Calu3 (cell line): ENCODE data around the gene TUBB1. TPM values are rescaled to one million over a fixed set of nuclear protein-coding genes. Genes with fewer than 3 reads are reported as not detected.
A peak's percentile ranks its signal among the peaks of the same experiment; 100 is the strongest.
"Not testable (repeated sequence)": the region's sequence is repeated elsewhere in the genome, so short reads cannot be mapped to it uniquely, and the experiment has no call there.

Experiments
- BruUV-seq: library from RNA; stranded (reverse); fragments of 400-500 nt; replicated peaks from 2 replicates; lab custom pipeline; 2021; lab: Mats Ljungman, UMichigan
- CTCF ChIA-PET: fragments of 300-600 bp; sonication (Branson Sonifier 250); formaldehyde crosslinking; loops from one replicate; lab custom pipeline; 2022; ENCODE audit warnings: antibody characterized with exemption; lab: Charles Lee
- DNase-seq: peaks from one replicate; pipeline ENCODE4 v3.0.0; 2022
- H3K27ac Mint-ChIP-seq: one replicate; pipeline ENCODE4 v1.8.0; 2022; ENCODE audit warnings: mixed read lengths; ENCODE audit not compliant: unreplicated experiment
- H3K27me3 Mint-ChIP-seq: one replicate; pipeline ENCODE4 v1.8.0; 2022; ENCODE audit warnings: mixed read lengths; ENCODE audit not compliant: unreplicated experiment
- H3K36me3 Mint-ChIP-seq: one replicate; pipeline ENCODE4 v1.8.0; 2022; ENCODE audit warnings: mild to moderate bottlenecking, moderate library complexity, mixed read lengths; ENCODE audit not compliant: insufficient read depth, unreplicated experiment
- H3K4me1 Mint-ChIP-seq: one replicate; pipeline ENCODE4 v1.8.0; 2022; ENCODE audit warnings: mild to moderate bottlenecking, low read depth, mixed read lengths; ENCODE audit not compliant: unreplicated experiment
- H3K4me3 Mint-ChIP-seq: one replicate; pipeline ENCODE4 v1.8.0; 2022; ENCODE audit warnings: mild to moderate bottlenecking, low read depth, moderate library complexity, mixed read lengths; ENCODE audit not compliant: unreplicated experiment
- H3K9me3 Mint-ChIP-seq: one replicate; pipeline ENCODE4 v1.8.0; 2022; ENCODE audit warnings: low read depth, mixed read lengths; ENCODE audit not compliant: unreplicated experiment
- intact Hi-C: fragments of 100-400 bp; cut with micrococcal nuclease; formaldehyde crosslinking; loops from one replicate; pipeline ENCODE4 v1.10.0; 2022; ENCODE audit not compliant: unreplicated experiment
- total RNA-seq: library from RNA; stranded (reverse); gene quantifications from 2 replicates; pipeline ENCODE4 v1.2.3, GENCODE V29; 2022
- TF ChIP-seq, protein P1 (sequence below): fragments of 200-600 bp; IDR thresholded peaks from one replicate; pipeline ENCODE4 v1.8.0; 2022; ENCODE audit warnings: antibody characterized with exemption; ENCODE audit not compliant: unreplicated experiment

TUBB1 gene
- total RNA-seq, 1 experiment from 2014 or later, result not detected

DNA sequence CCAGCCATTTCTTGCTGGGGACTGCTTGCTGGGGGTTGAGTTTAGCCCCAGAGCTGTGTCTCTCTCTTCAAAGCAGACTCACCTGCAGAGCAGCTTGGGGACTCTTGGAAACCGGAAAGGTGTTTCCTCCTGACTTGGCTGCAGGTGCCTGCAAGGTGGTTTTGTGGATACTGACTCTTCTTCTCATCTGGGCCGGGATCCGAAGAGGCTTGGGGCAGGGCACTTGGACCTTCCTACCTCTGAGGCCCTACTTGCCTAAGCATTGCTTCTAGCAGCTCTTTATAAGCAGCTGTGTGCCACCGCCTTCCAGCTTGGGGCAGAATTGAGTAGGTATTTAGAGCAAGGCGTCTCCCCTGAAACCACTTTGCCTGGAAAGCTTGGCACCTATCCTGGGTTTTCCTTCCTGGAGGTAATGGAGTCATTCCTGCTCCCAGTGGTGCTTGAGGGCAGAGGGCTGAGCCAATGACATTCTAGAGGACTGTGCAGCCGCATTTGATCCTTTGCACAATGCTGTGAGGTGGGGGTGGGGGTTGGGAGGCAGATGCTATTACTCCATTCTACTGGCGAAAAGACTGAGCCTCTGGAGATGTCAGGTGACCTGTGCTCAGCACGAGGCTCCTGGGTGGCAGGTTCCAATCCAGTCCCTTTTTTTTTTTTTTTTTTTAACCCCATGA lies 8.8 kb upstream of the TUBB1 start:
- Mint-ChIP-seq H3K36me3 (peaks cover 35% of the 10 kb centered on the region), H3K4me1 (peaks cover 43% of the 10 kb centered on the region), H3K27me3 (no peaks in the 10 kb centered on the region), H3K27ac (peak overlapping the region; percentile 60), H3K4me3 (peak overlapping the region; percentile 4), H3K9me3 (no peaks in the 10 kb centered on the region)
- BruUV-seq, result no TSS peak
- no peak for DNase-seq
- TF ChIP-seq, protein P1, sequence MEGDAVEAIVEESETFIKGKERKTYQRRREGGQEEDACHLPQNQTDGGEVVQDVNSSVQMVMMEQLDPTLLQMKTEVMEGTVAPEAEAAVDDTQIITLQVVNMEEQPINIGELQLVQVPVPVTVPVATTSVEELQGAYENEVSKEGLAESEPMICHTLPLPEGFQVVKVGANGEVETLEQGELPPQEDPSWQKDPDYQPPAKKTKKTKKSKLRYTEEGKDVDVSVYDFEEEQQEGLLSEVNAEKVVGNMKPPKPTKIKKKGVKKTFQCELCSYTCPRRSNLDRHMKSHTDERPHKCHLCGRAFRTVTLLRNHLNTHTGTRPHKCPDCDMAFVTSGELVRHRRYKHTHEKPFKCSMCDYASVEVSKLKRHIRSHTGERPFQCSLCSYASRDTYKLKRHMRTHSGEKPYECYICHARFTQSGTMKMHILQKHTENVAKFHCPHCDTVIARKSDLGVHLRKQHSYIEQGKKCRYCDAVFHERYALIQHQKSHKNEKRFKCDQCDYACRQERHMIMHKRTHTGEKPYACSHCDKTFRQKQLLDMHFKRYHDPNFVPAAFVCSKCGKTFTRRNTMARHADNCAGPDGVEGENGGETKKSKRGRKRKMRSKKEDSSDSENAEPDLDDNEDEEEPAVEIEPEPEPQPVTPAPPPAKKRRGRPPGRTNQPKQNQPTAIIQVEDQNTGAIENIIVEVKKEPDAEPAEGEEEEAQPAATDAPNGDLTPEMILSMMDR, result no peak
- CTCF ChIA-PET, result interaction anchor here (0.7 to 0.8 kb wide), 2 partner anchors 20 to 354 kb away, joined by 4 to 13 read pairs; no protein-coding TSS in a partner anchor
- intact Hi-C loops, result no loop called here

DNA sequence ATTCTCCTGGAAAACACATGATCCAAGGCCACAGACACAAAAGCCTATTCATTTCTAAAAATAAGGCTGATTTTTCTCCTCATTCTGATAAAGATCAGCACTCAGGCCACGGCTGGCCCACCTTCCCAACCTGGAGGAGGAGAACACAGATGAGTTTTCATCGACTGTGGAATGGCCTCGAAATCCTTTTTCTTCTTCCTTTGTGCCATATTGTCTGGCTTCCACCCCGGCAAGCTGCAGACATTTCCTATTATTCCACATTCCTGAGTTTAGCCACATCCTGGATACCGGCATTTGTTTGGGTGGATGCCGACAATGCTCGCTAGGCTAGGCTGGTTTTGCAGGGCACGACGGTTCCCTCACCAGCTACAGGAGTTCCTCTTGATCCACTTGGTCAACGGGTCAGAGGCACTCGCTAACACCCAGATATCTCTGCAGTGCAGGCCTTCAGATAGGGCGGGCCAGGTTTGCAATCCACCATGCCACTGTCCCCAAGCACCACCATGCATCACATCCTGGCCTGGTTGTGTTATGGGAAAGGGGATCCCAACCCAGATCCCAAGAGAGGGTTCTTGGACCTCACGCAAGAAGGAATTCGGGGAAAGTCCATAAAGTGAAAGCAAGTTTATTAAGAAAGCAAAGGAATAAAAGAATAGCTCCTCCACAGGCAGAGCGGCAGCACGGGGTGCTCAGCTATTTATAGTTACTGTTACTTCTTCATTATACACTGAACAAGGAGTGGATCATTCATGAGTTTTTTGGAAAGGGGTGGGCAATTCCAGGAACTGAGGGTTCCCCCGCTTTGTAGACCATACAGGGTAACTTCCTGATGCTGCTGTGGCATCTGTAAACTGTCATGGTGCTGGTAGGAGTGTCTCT lies 8.0 kb upstream of the TUBB1 start:
- H3K36me3 Mint-ChIP-seq, result peaks cover 28% of the 10 kb centered on the region
- no peaks in the 10 kb centered on the region for H3K27me3 Mint-ChIP-seq
- intact Hi-C loops, result no loop called here
- H3K4me1 Mint-ChIP-seq, result peaks cover 40% of the 10 kb centered on the region
- H3K27ac Mint-ChIP-seq, result peak overlapping the region; percentile 60
- no peaks in the 10 kb centered on the region for H3K9me3 Mint-ChIP-seq
- DNase-seq, result peak; percentile 73
- H3K4me3 Mint-ChIP-seq, result peak overlapping the region; percentile 4
- no TSS peak for BruUV-seq
- TF ChIP-seq, protein P1, result no peak
- CTCF ChIA-PET, result interaction anchor here (0.6 to 0.7 kb wide), 3 partner anchors 353 to 1315 kb away, joined by 3 to 13 read pairs (median 5); no protein-coding TSS in a partner anchor

DNA sequence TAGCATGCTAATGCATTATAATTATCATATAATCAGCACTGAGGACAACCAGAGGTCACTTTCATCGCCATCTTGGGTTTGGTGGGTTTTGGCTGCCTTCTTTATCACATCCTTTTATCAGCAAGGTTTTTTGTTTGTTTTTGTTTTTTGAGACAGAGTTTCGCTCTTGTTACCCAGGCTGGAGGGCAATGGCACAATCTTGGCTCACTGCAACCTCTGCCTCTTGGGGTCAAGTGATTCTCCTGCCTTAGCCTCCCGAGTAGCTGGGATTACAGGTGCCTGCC lies 7.4 kb upstream of the TUBB1 start:
- H3K4me3 Mint-ChIP-seq, intact Hi-C loops, H3K9me3 Mint-ChIP-seq, H3K27me3 Mint-ChIP-seq, H3K27ac Mint-ChIP-seq, DNase-seq, BruUV-seq: not testable (repeated sequence)
- peaks cover 46% of the 10 kb centered on the region for H3K4me1 Mint-ChIP-seq
- CTCF ChIA-PET, result interaction anchor here (0.6 kb wide), 2 partner anchors 1292 to 1316 kb away, joined by 3 to 5 read pairs; no protein-coding TSS in a partner anchor
- peaks cover 23% of the 10 kb centered on the region for H3K36me3 Mint-ChIP-seq

DNA sequence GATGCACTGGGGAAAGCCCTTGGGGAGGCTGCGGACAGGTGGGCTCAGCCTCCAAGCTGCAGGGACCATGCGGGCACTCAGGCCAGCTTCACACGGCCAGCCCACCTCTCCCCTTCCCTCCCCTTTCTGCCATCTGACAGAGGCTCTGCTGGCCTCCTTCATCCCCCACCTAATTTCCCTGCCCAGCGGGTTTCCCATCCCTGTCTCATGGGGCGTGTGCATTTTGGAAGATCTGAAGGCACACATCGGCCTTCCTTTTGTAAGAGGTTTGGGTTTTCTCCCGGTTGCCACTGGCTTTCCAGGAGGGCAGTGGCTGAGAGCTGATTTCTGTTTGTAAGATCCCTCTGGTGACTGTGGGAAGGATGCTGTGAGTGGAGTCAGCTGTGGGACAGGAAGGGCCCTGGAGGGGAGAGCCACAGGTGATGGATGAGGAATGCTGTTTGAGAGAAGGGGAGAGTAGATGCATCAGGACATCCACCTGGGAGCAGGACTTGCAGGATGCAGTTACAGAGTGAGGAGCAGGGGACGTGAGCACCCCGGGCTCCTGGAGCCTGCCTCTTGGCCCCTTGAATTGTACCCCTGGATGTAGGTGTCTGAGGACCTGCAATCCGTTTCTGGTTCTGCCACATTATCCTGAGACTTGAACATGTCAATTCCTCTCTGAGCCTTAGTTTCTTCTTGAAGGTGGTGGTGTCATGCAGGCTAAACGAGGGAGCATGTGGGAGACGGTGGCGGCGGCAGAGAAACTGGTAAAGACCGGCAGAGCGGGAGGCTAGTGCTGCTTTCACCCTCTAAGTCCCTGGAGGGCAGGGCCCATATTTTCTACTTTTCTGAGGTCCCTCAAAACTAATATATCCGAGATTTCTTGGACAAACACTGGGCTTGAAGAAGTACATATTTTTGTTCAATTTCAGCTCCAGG lies 5.9 kb upstream of the TUBB1 start:
- no peak for DNase-seq
- Mint-ChIP-seq H3K27me3 (no peaks in the 10 kb centered on the region), H3K9me3 (no peaks in the 10 kb centered on the region), H3K4me3 (no peak overlapping the region), H3K4me1 (peaks cover 51% of the 10 kb centered on the region), H3K36me3 (peaks cover 13% of the 10 kb centered on the region), H3K27ac (no peak overlapping the region)
- CTCF ChIA-PET, result no interaction called here
- intact Hi-C loops, result no loop called here
- TF ChIP-seq, protein P1, result no peak
- no TSS peak for BruUV-seq
